ENCODE results near the gene OAT.

DNA sequence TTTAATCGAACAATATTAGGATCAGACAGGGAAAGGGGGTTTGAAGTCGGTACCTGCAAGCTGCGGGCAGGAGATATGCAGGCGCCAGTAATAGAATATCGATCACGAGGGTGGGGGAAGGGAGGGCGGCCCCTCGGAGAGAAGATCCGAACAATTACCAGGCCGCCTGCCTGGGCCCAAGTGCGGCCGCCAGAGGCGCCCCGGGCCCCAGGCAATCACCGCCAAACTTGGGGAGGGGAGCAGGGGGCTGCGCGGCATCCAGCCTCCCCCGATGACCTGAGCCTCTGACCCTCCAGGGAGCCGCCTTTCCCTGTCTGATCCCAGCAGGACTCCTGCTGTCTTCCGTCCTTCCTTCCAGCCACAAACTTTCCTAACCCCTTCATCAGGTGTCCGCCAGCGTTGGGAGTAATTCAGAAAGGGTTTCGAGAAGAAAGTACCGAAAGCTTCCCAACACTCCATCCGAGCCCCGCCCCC, 30.0 kb upstream of the OAT start:
- TF ChIP-seq, protein P1, sequence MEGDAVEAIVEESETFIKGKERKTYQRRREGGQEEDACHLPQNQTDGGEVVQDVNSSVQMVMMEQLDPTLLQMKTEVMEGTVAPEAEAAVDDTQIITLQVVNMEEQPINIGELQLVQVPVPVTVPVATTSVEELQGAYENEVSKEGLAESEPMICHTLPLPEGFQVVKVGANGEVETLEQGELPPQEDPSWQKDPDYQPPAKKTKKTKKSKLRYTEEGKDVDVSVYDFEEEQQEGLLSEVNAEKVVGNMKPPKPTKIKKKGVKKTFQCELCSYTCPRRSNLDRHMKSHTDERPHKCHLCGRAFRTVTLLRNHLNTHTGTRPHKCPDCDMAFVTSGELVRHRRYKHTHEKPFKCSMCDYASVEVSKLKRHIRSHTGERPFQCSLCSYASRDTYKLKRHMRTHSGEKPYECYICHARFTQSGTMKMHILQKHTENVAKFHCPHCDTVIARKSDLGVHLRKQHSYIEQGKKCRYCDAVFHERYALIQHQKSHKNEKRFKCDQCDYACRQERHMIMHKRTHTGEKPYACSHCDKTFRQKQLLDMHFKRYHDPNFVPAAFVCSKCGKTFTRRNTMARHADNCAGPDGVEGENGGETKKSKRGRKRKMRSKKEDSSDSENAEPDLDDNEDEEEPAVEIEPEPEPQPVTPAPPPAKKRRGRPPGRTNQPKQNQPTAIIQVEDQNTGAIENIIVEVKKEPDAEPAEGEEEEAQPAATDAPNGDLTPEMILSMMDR (IDR thresholded peaks at IDR 0.05; ENCODE audit: insufficient read depth, low read depth, low read length), result no peak
- TF ChIP-seq EZH2 (IDR thresholded peaks at IDR 0.05; ENCODE audit: insufficient read depth, low read length), result no peak
